Stromal cell of bone marrow (primary cell): ENCODE data around the gene FEZF1.

ENCODE experiments used
- DNase-seq: peaks from one replicate; pipeline ENCODE4 v3.0.0-alpha.2; 2012; ENCODE audit warnings: low read depth

Gene FEZF1

GRCh38 chr7:122304319-122304975 is at the start of gene FEZF1:
TSS of gene FEZF1 (minus strand) at chr7:122304750. CDS start at chr7:122304437, 313 bp downstream.
- DNase-seq = no peak

DNA sequence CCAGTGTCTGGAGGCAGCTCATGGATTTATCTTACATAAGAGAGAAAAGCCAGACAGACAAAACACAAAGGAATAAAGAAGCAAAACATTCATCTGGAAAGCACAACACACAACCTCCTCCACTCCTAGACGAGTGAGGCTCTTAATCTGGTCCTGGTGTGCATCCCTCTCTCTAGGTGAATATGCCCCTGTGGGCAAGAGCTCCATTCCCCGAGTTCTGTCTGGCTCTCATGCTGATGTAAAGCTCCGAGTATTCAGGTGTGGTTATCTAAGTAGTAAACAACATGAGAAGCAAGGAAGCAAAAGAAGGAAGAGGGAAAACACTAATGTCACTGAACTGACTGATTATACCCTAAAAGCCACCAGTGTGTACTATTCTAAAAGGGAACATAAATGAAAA is 47.9 kb upstream of the FEZF1 start:
- DNase-seq = peak; percentile 10

GRCh38 chr7:122350701-122351100 is 46.2 kb upstream of the FEZF1 start:
- no peak for DNase-seq

GRCh38 chr7:122344303-122344620 is 39.7 kb upstream of the FEZF1 start:
- DNase-seq = no peak

- DNase-seq = no peak
Measured at GRCh38 chr7:122343601-122344302, 39.2 kb upstream of the FEZF1 start.

DNA sequence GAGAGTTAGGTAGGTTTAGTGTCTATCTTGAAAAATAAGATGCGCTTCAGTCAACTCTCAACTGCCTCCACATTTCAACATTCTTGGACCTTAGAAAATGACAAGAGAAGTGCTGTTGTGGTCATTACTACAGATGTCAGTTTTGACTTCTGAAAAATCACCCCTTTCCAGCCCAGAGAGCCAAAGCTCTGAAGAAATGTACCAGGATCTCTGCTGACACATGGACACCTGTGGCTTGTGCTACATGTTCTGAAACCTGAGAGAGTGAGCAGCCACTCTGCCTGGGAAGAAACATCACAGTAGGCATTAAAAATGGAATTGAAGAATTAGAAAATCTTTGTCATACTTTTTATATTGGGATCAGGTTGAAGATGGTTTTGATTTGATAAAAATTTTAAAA is 35.9 kb upstream of the FEZF1 start:
- no peak for DNase-seq

- no peak for DNase-seq
Measured at GRCh38 chr7:122339145-122339904, 34.8 kb upstream of the FEZF1 start.

GRCh38 chr7:122337011-122337410 is 32.5 kb upstream of the FEZF1 start:
- DNase-seq = no peak

- no peak for DNase-seq
Measured at GRCh38 chr7:122329145-122329802, 24.7 kb upstream of the FEZF1 start.

GRCh38 chr7:122327969-122328368 is 23.4 kb upstream of the FEZF1 start:
- no peak for DNase-seq

- no peak for DNase-seq
Measured at GRCh38 chr7:122316467-122317388, 12.2 kb upstream of the FEZF1 start.

DNA sequence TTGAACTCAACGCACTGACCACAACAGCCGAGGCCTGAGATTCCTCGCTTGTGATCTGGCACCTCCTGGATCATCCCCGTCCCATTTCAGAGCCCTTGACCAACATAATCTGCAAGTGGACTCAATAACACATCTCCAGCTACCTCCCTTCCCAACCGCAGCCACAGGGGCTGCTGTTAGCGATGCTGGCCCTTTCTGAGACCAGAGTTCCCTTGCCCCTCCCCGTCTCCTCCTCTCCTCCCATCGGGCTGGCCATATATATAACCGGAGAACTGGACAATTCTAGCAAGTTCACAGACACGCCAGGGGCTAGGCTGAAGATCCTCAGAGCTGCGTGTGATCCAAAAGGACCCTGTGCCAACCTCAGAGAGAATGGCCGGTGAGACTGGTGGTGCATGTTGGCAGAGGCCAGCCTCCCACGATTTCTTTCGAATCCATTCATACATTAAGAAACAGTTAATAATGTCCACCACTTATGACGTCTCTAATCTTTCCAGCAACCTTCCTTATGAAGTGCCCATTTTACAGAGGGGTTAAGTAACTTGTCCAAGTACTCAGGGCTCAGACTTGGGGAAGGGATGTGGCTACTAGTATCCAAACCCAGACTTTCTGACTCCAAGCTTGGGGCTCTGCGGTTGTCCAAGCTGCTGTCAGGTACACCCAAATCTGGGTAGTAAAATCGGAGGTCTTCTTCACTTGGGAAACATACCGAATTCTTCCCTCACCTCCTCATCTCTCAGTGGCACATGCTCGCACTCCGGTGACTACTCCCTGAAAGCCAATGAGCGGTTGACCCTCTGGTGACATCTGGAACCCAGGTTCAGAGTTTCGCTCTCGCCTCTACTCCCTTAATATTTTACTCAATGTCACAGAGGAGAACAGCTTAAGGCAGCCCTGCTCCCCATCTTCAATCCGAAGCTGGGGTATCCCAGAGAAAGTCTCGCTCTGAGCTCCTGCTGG is 11.2 kb upstream of the FEZF1 start:
- DNase-seq = no peak

GRCh38 chr7:122314284-122314683 is 9.7 kb upstream of the FEZF1 start:
- DNase-seq = no peak

- DNase-seq = no peak
Measured at GRCh38 chr7:122312789-122313188, 8.2 kb upstream of the FEZF1 start.

- no peak for DNase-seq
Measured at GRCh38 chr7:122311734-122312450, 7.3 kb upstream of the FEZF1 start.

- no peak for DNase-seq
Measured at GRCh38 chr7:122311050-122311700, 6.6 kb upstream of the FEZF1 start.

- DNase-seq = peak; percentile 5
Measured at GRCh38 chr7:122310119-122311021, 5.8 kb upstream of the FEZF1 start.

- no peak for DNase-seq
Measured at GRCh38 chr7:122309421-122309820, 4.9 kb upstream of the FEZF1 start.
